Loucy (cell line): ENCODE measurements around the gene TRIO.

Experiments
- H2AFZ ChIP-seq: fragments of 200-600 bp; sonication (generic); 2 replicates; pipeline ENCODE4 v1.6.0; 2016; ENCODE audit warnings: antibody characterized with exemption, mild to moderate bottlenecking, low read length, moderate library complexity
- H3F3A ChIP-seq: fragments of 200-600 bp; 2 replicates; pipeline ENCODE4 v1.6.0; 2016; ENCODE audit warnings: antibody characterized with exemption, low read depth, mild to moderate bottlenecking
- H3K27me3 ChIP-seq: fragments of 200-600 bp; sonication (generic); 2 replicates; pipeline ENCODE4 v1.6.1; 2014; ENCODE audit warnings: low read length, mild to moderate bottlenecking; ENCODE audit not compliant: insufficient read depth, poor library complexity, severe bottlenecking
- H3K36me3 ChIP-seq: fragments of 200-600 bp; sonication (generic); 2 replicates; pipeline ENCODE4 v1.6.1; 2016; ENCODE audit warnings: low read length; ENCODE audit not compliant: insufficient read depth
- H3K4me1 ChIP-seq: fragments of 200-600 bp; sonication (generic); 2 replicates; pipeline ENCODE4 v1.5.1; 2014; ENCODE audit warnings: low read length, mild to moderate bottlenecking; ENCODE audit not compliant: insufficient read depth, poor library complexity, severe bottlenecking
- H3K4me2 ChIP-seq: fragments of 200-600 bp; sonication (generic); 2 replicates; pipeline ENCODE4 v1.6.0; 2014; ENCODE audit warnings: antibody characterized with exemption, low read length, low read depth, mild to moderate bottlenecking; ENCODE audit not compliant: poor library complexity, severe bottlenecking
- H3K4me3 ChIP-seq: fragments of 200-600 bp; sonication (generic); 2 replicates; pipeline ENCODE4 v1.5.1; 2014; ENCODE audit warnings: low read length, mild to moderate bottlenecking, mixed read lengths; ENCODE audit not compliant: poor library complexity, severe bottlenecking
- H3K79me2 ChIP-seq: fragments of 200-600 bp; sonication (generic); 2 replicates; pipeline ENCODE4 v1.6.1; 2014; ENCODE audit warnings: low read length; ENCODE audit not compliant: insufficient read depth
- H3K9ac ChIP-seq: fragments of 200-600 bp; sonication (generic); 2 replicates; pipeline ENCODE4 v1.6.0; 2014; ENCODE audit warnings: mild to moderate bottlenecking, low read depth, low read length, moderate library complexity; ENCODE audit not compliant: poor library complexity, severe bottlenecking
- H3K9me2 ChIP-seq: fragments of 200-600 bp; sonication (generic); replicated peaks from 2 replicates; pipeline ENCODE4 v1.6.1; 2016; ENCODE audit warnings: low read depth, low read length, mixed read lengths
- H3K9me3 ChIP-seq: fragments of 200-600 bp; sonication (generic); 2 replicates; pipeline ENCODE4 v1.6.1; 2014; ENCODE audit warnings: mild to moderate bottlenecking, antibody characterized with exemption, low read length, low read depth; ENCODE audit not compliant: insufficient read depth
- H4K20me1 ChIP-seq: fragments of 200-600 bp; sonication (generic); 2 replicates; pipeline ENCODE4 v1.6.0; 2014; ENCODE audit warnings: antibody characterized with exemption, low read length, mild to moderate bottlenecking; ENCODE audit not compliant: insufficient read depth, poor library complexity, severe bottlenecking
- CTCF ChIP-seq: fragments of 200-600 bp; sonication (generic); conservative IDR thresholded peaks from 2 replicates; pipeline ENCODE4 v1.5.1; 2014; ENCODE audit warnings: mild to moderate bottlenecking, antibody characterized with exemption, low read length
- EZH2phosphoT487 ChIP-seq: fragments of 200-600 bp; IDR thresholded peaks from 2 replicates; pipeline ENCODE4 v1.6.1; 2018; ENCODE audit warnings: antibody characterized with exemption, mild to moderate bottlenecking, moderate library complexity, borderline replicate concordance

The TRIO gene

GRCh38 chr5:14296533-14297331 is 153.6 kb downstream of the TRIO start:
- Histone ChIP-seq H2AFZ (no peak overlapping the region), H3F3A (no peaks in the 10 kb centered on the region)

GRCh38 chr5:14297697-14298096 is 154.6 kb downstream of the TRIO start:
- Histone ChIP-seq H2AFZ (no peak overlapping the region), H3K9ac (no peak overlapping the region), H4K20me1 (no peaks in the 10 kb centered on the region), H3K27me3 (no peaks in the 10 kb centered on the region), H3F3A (no peaks in the 10 kb centered on the region), H3K4me3 (no peak overlapping the region), H3K9me2 (no peaks in the 10 kb centered on the region), H3K4me1 (no peaks in the 10 kb centered on the region), H3K4me2 (no peak overlapping the region), H3K9me3 (no peaks in the 10 kb centered on the region), H3K79me2 (no peaks in the 10 kb centered on the region), H3K36me3 (peaks cover 69% of the 10 kb centered on the region; the same call in 1 of the 2 replicates)
- TF ChIP-seq CTCF (no peak), EZH2phosphoT487 (no peak)

More at GRCh38 chr5:14296533-14297331, 153.6 kb downstream of the TRIO start:
- H3K4me1 ChIP-seq: no peaks in the 10 kb centered on the region
- no peak overlapping the region for H3K9ac ChIP-seq
- no peaks in the 10 kb centered on the region for H4K20me1 ChIP-seq
- H3K79me2 ChIP-seq: no peaks in the 10 kb centered on the region
- TF ChIP-seq CTCF (no peak), EZH2phosphoT487 (no peak)
- peaks cover 78% of the 10 kb centered on the region; the same call in 1 of the 2 replicates for H3K36me3 ChIP-seq
- no peak overlapping the region for H3K4me2 ChIP-seq
- no peaks in the 10 kb centered on the region for H3K9me2 ChIP-seq
- H3K9me3 ChIP-seq: no peaks in the 10 kb centered on the region
- no peaks in the 10 kb centered on the region for H3K27me3 ChIP-seq
- no peak overlapping the region for H3K4me3 ChIP-seq

- no peak overlapping the region for H3K9ac ChIP-seq
- H3F3A ChIP-seq: no peaks in the 10 kb centered on the region
- no peaks in the 10 kb centered on the region for H3K9me2 ChIP-seq
- H4K20me1 ChIP-seq: no peaks in the 10 kb centered on the region
- no peaks in the 10 kb centered on the region for H3K27me3 ChIP-seq
- H3K9me3 ChIP-seq: no peaks in the 10 kb centered on the region
- no peak overlapping the region for H3K4me2 ChIP-seq
- H3K4me3 ChIP-seq: no peak overlapping the region
- no peaks in the 10 kb centered on the region for H3K79me2 ChIP-seq
- no peak for TF ChIP-seq CTCF
- no peak for TF ChIP-seq EZH2phosphoT487
- no peak overlapping the region for H2AFZ ChIP-seq
- H3K36me3 ChIP-seq: peaks cover 63% of the 10 kb centered on the region; the same call in 1 of the 2 replicates
- no peaks in the 10 kb centered on the region for H3K4me1 ChIP-seq
Observed at GRCh38 chr5:14298126-14298847, 155.1 kb downstream of the TRIO start.
